Fibroblast of skin of left quadriceps (primary cell): Measurements from ENCODE around the gene GOLGA8F.
"Not testable (repeated sequence)": the region's sequence is repeated elsewhere in the genome, so short reads cannot be mapped to it uniquely, and the experiment has no call there.

Source experiments
- DNase-seq, 2 experiments: peaks; one replicate each; pipeline ENCODE4 v3.0.0-alpha.2; 2013; ENCODE audit warnings: low read depth in 2 of 2

Gene GOLGA8F

DNA sequence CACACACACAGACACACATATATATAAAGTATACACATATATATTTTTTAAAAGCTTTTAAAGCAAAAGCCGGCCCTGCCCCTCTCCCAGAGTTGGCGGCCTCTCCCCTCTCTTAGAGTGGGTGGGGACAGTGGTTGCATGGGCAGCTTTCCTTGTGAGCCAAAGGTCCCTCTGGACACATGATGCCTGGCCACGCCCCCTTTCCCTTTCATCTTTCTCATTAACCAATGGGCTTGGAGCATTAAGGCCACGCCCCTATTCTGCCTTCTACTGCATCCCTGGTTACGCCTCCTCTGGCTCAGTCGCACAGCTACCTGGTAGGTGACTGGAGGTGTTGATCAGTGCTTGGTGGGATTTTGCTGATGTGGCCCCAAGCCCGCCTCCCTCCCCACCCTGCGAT, at the start of gene GOLGA8F:
Gene GOLGA8F, plus strand, starts transcription at position 301 of the 400 bp plus-strand sequence. Its CDS starts 98 bp downstream, at position 399.
- DNase-seq, result not testable (repeated sequence)

- DNase-seq, result not testable (repeated sequence)
These were observed 20.5 kb upstream of the GOLGA8F start, which contains the start of gene GOLGA6L24 for GRCh38 chr15:28357984-28358383. Gene GOLGA6L24 (minus strand): TSS chr15:28358084. CDS start chr15:28358023, 61 bp downstream.

- DNase-seq, result not testable (repeated sequence)
These were observed 13.0 kb upstream of the GOLGA8F start for GRCh38 chr15:28365502-28365901.

DNA sequence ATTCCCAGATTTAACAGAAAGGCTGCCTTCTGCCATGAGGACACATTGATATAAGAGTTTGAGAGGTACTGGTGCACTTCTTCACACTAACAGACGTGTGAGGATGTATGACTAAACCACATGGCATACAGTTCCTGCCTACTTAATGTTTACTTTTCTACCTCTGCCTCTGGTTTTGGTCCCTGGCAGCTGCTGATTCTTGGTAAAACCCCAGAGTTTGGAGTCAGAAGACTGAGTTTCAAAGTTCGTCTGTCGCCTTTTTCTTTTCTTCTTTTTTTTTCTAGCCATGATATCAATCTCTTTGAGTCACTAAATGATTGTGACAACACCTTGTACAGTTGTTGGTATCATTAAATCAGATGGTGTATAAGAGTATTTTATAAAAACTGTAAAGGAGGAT, 1.6 kb downstream of the GOLGA8F start:
- not testable (repeated sequence) for DNase-seq

DNA sequence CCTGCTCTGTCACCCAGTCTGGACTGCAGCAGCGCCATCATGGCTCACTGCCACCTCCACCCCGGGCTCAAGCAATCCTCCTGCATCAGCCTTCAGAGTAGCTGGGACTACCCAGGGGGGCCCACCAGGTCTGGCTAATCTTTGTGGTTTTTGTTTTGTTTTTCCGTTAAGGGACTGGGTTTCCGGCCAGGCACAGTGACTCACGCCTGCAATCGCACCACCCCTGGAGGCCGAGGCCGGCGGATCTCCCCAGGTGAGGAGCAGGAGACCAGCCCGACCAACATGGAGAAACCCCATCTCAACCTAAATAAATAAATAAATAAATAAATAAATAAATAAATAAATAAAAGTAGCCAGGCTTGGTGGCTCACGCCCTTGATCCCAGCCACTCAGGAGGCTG, 17.6 kb downstream of the GOLGA8F start:
- not testable (repeated sequence) for DNase-seq

- DNase-seq, result not testable (repeated sequence)
These were observed 24.4 kb downstream of the GOLGA8F start for GRCh38 chr15:28402774-28403435.

GRCh38 chr15:28420470-28420869, 42.0 kb downstream of the GOLGA8F start:
- DNase-seq, result not testable (repeated sequence)

DNA sequence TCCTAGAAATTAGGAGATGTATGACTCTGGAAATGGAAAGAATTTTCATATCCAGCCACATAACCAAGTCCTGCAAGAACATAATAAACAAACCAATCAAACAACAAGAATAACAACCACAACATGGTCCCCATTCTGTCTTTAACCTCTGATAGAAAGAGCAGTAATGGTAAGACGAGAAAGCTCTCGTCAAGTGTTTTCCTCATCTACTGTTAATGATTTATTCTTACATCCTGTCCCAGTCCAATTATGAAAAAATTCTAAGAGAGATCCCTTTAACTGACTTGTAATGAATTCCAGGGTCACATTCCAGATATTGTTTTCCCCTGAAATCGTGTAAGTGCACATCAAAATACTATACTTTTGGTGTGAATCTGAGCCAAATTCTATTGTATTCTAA, 57.1 kb downstream of the GOLGA8F start:
- not testable (repeated sequence) for DNase-seq
